ENCODE measurements around the gene ACVR1B. TPM values are rescaled to one million over a fixed set of nuclear protein-coding genes. Genes with fewer than 3 reads are reported as not detected.
A peak's percentile ranks its signal among the peaks of the same experiment; 100 is the strongest.

The ACVR1B gene
- total RNA-seq, 1 experiment from 2014 or later: 16.1 TPM

DNA sequence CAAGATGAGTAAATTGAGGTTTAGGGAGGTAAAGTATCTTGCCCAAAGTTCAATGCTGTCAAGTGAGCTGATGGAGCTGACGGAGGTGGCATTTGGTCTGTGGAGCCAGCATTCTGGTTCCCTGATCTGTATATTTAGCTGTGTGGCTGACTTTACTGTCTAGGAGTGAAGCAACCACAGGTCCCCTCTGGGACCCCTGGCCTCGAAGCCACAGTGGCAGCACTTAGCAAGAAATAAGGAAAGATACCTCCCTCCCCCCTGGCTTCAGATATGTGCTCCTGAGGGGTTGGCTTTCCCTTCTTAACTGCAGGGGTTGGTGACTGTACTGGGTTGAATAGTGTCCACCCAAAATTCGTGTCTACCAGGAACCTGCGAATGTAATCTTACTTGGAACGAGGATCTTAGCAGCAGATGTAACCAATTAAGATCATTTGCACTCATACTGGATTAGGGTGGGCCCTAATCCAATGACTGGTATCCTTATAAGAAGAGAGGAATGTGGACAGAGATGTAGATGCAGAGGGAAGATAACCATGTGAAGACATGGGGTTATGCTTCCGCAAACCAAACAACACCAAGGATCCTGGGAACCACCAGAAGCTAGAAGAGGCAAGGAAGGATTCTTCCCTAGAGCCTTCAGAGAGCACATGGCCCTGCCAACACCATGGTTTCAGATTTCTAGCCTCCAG lies 2.0 kb upstream of the ACVR1B start:
- Mint-ChIP-seq H3K36me3 (ENCODE audit: insufficient read depth, unreplicated experiment) (no peaks in the 10 kb centered on the region), H3K27ac (ENCODE audit: low read depth, unreplicated experiment) (no peak overlapping the region), H3K4me1 (ENCODE audit: insufficient read depth, unreplicated experiment) (peaks cover 22% of the 10 kb centered on the region), H3K4me3 (ENCODE audit: unreplicated experiment) (no peak overlapping the region), H3K9me3 (ENCODE audit: unreplicated experiment) (peaks cover 10% of the 10 kb centered on the region), H3K27me3 (ENCODE audit: insufficient read depth, unreplicated experiment) (peaks cover 12% of the 10 kb centered on the region)
- ChIA-PET POLR2A (interaction anchor here (2.7 kb wide), 1 partner anchor 22 kb away, joined by 13 read pairs; no protein-coding TSS in a partner anchor), CTCF (interaction anchor here (0.6 to 2.4 kb wide), 6 partner anchors 22 to 76 kb away, joined by 3 to 7 read pairs (median 4); no protein-coding TSS in a partner anchor)
- no peak for TF ChIP-seq CTCF (IDR thresholded peaks at IDR 0.05; ENCODE audit: unreplicated experiment)
- no peak for DNase-seq (ENCODE audit: unreplicated experiment)
- BruUV-seq (replicated peaks): no TSS peak
- intact Hi-C loops (cut with micrococcal nuclease): no loop called here

DNA sequence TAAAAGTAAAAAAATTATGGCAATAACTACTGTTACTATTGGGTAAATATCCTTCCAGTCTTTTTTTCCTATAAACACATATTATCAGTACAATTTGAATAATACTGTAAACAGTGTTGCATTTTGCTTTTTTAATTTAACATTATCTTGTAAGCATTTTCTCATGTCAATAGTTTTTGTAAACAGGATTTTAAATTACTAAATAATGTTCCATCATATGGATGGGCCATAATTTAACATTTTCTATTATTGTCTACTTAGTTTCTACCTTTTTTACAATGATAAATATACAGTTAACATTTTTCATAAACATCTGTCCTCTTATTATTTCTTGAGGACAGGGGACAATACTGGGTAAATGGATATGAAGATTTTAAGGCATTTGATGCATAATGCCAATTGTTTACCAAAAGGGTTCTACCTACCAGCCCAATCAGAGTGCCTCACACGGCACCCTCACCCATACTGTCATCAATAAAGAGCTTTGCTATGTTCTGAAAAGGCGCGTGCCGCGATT lies 759 bp upstream of the ACVR1B start:
- no TSS peak for BruUV-seq (replicated peaks)
- no peaks in the 10 kb centered on the region for H3K9me3 Mint-ChIP-seq (ENCODE audit: unreplicated experiment)
- intact Hi-C loops (cut with micrococcal nuclease): no loop called here
- POLR2A ChIA-PET: interaction anchor here (0.7 to 2.7 kb wide), 5 partner anchors 21 to 182 kb away, joined by 3 to 13 read pairs (median 4); no protein-coding TSS in a partner anchor
- peak overlapping the region; percentile 52 for H3K27ac Mint-ChIP-seq (ENCODE audit: low read depth, unreplicated experiment)
- DNase-seq (ENCODE audit: unreplicated experiment): no peak
- H3K27me3 Mint-ChIP-seq (ENCODE audit: insufficient read depth, unreplicated experiment): peaks cover 12% of the 10 kb centered on the region
- TF ChIP-seq CTCF (IDR thresholded peaks at IDR 0.05; ENCODE audit: unreplicated experiment): no peak
- CTCF ChIA-PET: interaction anchor here (0.5 to 2.4 kb wide), 2 partner anchors 19 to 20 kb away, joined by 3 to 7 read pairs; no protein-coding TSS in a partner anchor
- peaks cover 35% of the 10 kb centered on the region for H3K4me1 Mint-ChIP-seq (ENCODE audit: insufficient read depth, unreplicated experiment)
- H3K4me3 Mint-ChIP-seq (ENCODE audit: unreplicated experiment): peak overlapping the region; percentile 89
- no peaks in the 10 kb centered on the region for H3K36me3 Mint-ChIP-seq (ENCODE audit: insufficient read depth, unreplicated experiment)

- no TSS peak for BruUV-seq (replicated peaks)
- POLR2A ChIA-PET: interaction anchor here (0.6 to 2.7 kb wide), 4 partner anchors 10 to 1165 kb away, joined by 3 to 13 read pairs (median 3); no protein-coding TSS in a partner anchor
These were observed 584 bp downstream of the ACVR1B start for GRCh38 chr12:51951843-51952722.

More at GRCh38 chr12:51951843-51952722, 584 bp downstream of the ACVR1B start:
- Mint-ChIP-seq H3K4me3 (ENCODE audit: unreplicated experiment) (peak overlapping the region; percentile 89), H3K27me3 (ENCODE audit: insufficient read depth, unreplicated experiment) (peaks cover 12% of the 10 kb centered on the region), H3K9me3 (ENCODE audit: unreplicated experiment) (no peaks in the 10 kb centered on the region), H3K36me3 (ENCODE audit: insufficient read depth, unreplicated experiment) (no peaks in the 10 kb centered on the region), H3K4me1 (ENCODE audit: insufficient read depth, unreplicated experiment) (peaks cover 36% of the 10 kb centered on the region), H3K27ac (ENCODE audit: low read depth, unreplicated experiment) (peak overlapping the region; percentile 87)
- no peak for TF ChIP-seq CTCF (IDR thresholded peaks at IDR 0.05; ENCODE audit: unreplicated experiment)
- intact Hi-C loops (cut with micrococcal nuclease): no loop called here
- DNase-seq (ENCODE audit: unreplicated experiment): no peak
- CTCF ChIA-PET: no interaction called here

Measured in MCF 10A (cell line).